ENCODE results near the gene SERTAD3. TPM values are rescaled to one million over a fixed set of nuclear protein-coding genes. Genes with fewer than 3 reads are reported as not detected.

The SERTAD3 gene
- total RNA-seq, 1 experiment from 2014 or later, result 26.3 TPM

- no peaks in the 10 kb centered on the region for H3K27me3 ChIP-seq (replicated peaks; ENCODE audit: insufficient read depth, low read depth, low read length, poor library complexity)
- POLR2A ChIA-PET (ENCODE audit: low non-redundant PET), result no interaction called here
- no TSS peak for BruUV-seq (replicated peaks)
- no peak overlapping the region for H3K27ac ChIP-seq (ENCODE audit: low read depth, low read length, poor library complexity, severe bottlenecking)
- H3K4me1 ChIP-seq (ENCODE audit: insufficient read depth, low read length, poor library complexity, severe bottlenecking), result no peaks in the 10 kb centered on the region
- TF ChIP-seq EZH2 (IDR thresholded peaks at IDR 0.05; ENCODE audit: borderline replicate concordance, low read depth, low read length, poor library complexity, severe bottlenecking) (no peak), CTCF (conservative IDR thresholded peaks at IDR 0.05; ENCODE audit: low read depth, low read length) (no peak)
- no peak for DNase-seq (ENCODE audit: low spot score)
- CTCF ChIA-PET, result no interaction called here
- H3K9me3 ChIP-seq (ENCODE audit: low read depth, low read length, poor library complexity, severe bottlenecking), result no peaks in the 10 kb centered on the region
- no peaks in the 10 kb centered on the region for H3K36me3 ChIP-seq (ENCODE audit: insufficient read depth, low read length, poor library complexity, severe bottlenecking)
- H3K4me3 ChIP-seq (ENCODE audit: low read depth, low read length, poor library complexity, severe bottlenecking), result no peak overlapping the region
- intact Hi-C loops (cut with micrococcal nuclease; ENCODE audit: unreplicated experiment), result no loop called here
Observed at GRCh38 chr19:40472516-40472915, 28.4 kb upstream of the SERTAD3 start.

GRCh38 chr19:40471111-40471510 lies 27.0 kb upstream of the SERTAD3 start:
- CTCF ChIA-PET, result no interaction called here
- TF ChIP-seq EZH2 (IDR thresholded peaks at IDR 0.05; ENCODE audit: borderline replicate concordance, low read depth, low read length, poor library complexity, severe bottlenecking), result no peak
- TF ChIP-seq CTCF (conservative IDR thresholded peaks at IDR 0.05; ENCODE audit: low read depth, low read length), result no peak

GRCh38 chr19:40469011-40469410 lies 24.9 kb upstream of the SERTAD3 start:
- BruUV-seq (replicated peaks), result no TSS peak
- Histone ChIP-seq H3K27me3 (replicated peaks; ENCODE audit: insufficient read depth, low read depth, low read length, poor library complexity) (no peaks in the 10 kb centered on the region), H3K4me1 (ENCODE audit: insufficient read depth, low read length, poor library complexity, severe bottlenecking) (peaks cover 19% of the 10 kb centered on the region), H3K9me3 (ENCODE audit: low read depth, low read length, poor library complexity, severe bottlenecking) (no peaks in the 10 kb centered on the region), H3K36me3 (ENCODE audit: insufficient read depth, low read length, poor library complexity, severe bottlenecking) (no peaks in the 10 kb centered on the region), H3K4me3 (ENCODE audit: low read depth, low read length, poor library complexity, severe bottlenecking) (no peak overlapping the region), H3K27ac (ENCODE audit: low read depth, low read length, poor library complexity, severe bottlenecking) (no peak overlapping the region)
- TF ChIP-seq CTCF (conservative IDR thresholded peaks at IDR 0.05; ENCODE audit: low read depth, low read length) (no peak), EZH2 (IDR thresholded peaks at IDR 0.05; ENCODE audit: borderline replicate concordance, low read depth, low read length, poor library complexity, severe bottlenecking) (no peak)
- POLR2A ChIA-PET (ENCODE audit: low non-redundant PET), result interaction anchor here (0.7 kb wide), 1 partner anchor 324 kb away, joined by 4 read pairs; no protein-coding TSS in a partner anchor
- CTCF ChIA-PET, result no interaction called here
- no peak for DNase-seq (ENCODE audit: low spot score)
- intact Hi-C loops (cut with micrococcal nuclease; ENCODE audit: unreplicated experiment), result loop anchor here (10.0 kb wide), 1 partner anchor 126 kb away; no protein-coding TSS in a partner anchor

More at GRCh38 chr19:40471111-40471510, 27.0 kb upstream of the SERTAD3 start:
- Histone ChIP-seq H3K4me3 (ENCODE audit: low read depth, low read length, poor library complexity, severe bottlenecking) (no peak overlapping the region), H3K36me3 (ENCODE audit: insufficient read depth, low read length, poor library complexity, severe bottlenecking) (no peaks in the 10 kb centered on the region), H3K9me3 (ENCODE audit: low read depth, low read length, poor library complexity, severe bottlenecking) (no peaks in the 10 kb centered on the region), H3K27ac (ENCODE audit: low read depth, low read length, poor library complexity, severe bottlenecking) (no peak overlapping the region), H3K27me3 (replicated peaks; ENCODE audit: insufficient read depth, low read depth, low read length, poor library complexity) (no peaks in the 10 kb centered on the region), H3K4me1 (ENCODE audit: insufficient read depth, low read length, poor library complexity, severe bottlenecking) (peaks cover 6% of the 10 kb centered on the region)
- intact Hi-C loops (cut with micrococcal nuclease; ENCODE audit: unreplicated experiment), result no loop called here
- BruUV-seq (replicated peaks), result no TSS peak
- POLR2A ChIA-PET (ENCODE audit: low non-redundant PET), result no interaction called here
- DNase-seq (ENCODE audit: low spot score), result no peak

Measured in A673 (cell line).